AG04449 (cell line): ENCODE results near the gene BCL2A1.

Experiments
- CTCF ChIA-PET: fragments of 350-600 bp; formaldehyde crosslinking; extraction: SDS; loops from one replicate; lab custom pipeline; 2021; ENCODE audit warnings: antibody characterized with exemption; lab: Yijun Ruan, JAX
- POLR2A ChIA-PET: fragments of 400-600, 350-600 bp; formaldehyde crosslinking; extraction: SDS; loops from one replicate; lab custom pipeline; 2020; ENCODE audit warnings: antibody characterized with exemption, inconsistent platforms; lab: Yijun Ruan, JAX
- DNase-seq: peaks from one replicate; pipeline ENCODE4 v3.0.0-alpha.2; 2010; ENCODE audit warnings: low read depth, low spot score
- H3K4me3 ChIP-seq: 2 replicates; pipeline ENCODE4 v1.5.1; 2011; ENCODE audit warnings: low read depth, mild to moderate bottlenecking, control low read depth, low read length
- CTCF ChIP-seq: IDR thresholded peaks from one replicate; pipeline ENCODE4 v1.5.1; 2011; ENCODE audit warnings: mild to moderate bottlenecking, moderate library complexity, low read length, control low read depth, inconsistent platforms; ENCODE audit not compliant: insufficient read depth; ENCODE audit errors: missing control alignments

BCL2A1 gene

DNA sequence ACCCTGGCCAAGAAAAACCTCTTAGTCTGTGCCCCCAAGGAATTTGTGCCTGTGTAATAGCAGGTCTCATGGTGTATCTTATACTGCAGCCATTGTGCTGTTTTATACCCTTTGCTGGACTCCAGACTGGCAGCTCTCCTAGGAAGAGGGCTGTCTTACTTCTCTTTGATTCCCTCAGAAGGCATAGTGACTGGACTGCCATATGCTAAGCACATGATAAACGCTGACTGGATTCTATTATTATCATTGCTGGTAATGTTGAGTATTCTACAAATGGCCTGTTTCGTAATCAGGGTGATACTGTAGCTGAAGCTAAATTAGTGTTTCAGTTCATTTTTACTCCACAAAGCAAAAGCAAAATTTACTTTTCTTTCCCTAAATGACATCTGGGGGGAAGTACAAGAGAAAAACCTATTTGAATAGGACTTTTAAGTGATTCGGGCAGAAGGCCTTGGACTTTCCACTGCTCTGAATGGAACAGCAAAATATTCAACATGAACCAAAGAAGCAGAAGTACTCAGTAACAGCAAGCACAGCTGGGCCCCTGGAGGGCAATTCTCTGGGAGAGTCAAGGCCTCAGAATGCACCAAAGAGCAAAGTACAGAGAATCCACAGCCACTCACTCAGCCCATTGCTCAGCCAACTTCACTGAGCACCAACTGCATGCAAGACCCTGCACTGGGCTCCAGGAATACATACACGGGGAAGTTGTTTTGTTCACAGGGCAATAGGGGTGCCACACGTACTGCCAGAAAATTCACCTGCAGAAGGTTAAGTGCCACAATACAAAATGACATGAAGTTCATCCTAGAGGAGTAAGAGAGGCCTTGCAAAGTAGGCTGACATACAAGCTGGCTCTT lies 7.9 kb upstream of the BCL2A1 start:
- peak; percentile 57 for DNase-seq
- POLR2A ChIA-PET = interaction anchor here (0.6 kb wide), 1 partner anchor 129 kb away, joined by 3 read pairs; no protein-coding TSS in a partner anchor
- CTCF ChIA-PET = interaction anchor here (1.2 to 2.1 kb wide), 6 partner anchors 11 to 599 kb away, joined by 3 to 15 read pairs (median 6); no protein-coding TSS in a partner anchor
- no peak overlapping the region for H3K4me3 ChIP-seq
- no peak for TF ChIP-seq CTCF

GRCh38 chr15:79978260-79978654 lies 7.3 kb upstream of the BCL2A1 start:
- no peak for DNase-seq
- no peak for TF ChIP-seq CTCF
- POLR2A ChIA-PET = interaction anchor here (0.6 to 0.7 kb wide), 2 partner anchors 94 to 130 kb away, joined by 3 read pairs; no protein-coding TSS in a partner anchor
- CTCF ChIA-PET = interaction anchor here (1.3 to 2.1 kb wide), 5 partner anchors 11 to 598 kb away, joined by 3 to 15 read pairs (median 6); no protein-coding TSS in a partner anchor
- no peak overlapping the region for H3K4me3 ChIP-seq

GRCh38 chr15:79977431-79978054 lies 6.5 kb upstream of the BCL2A1 start:
- no peak for TF ChIP-seq CTCF
- ChIA-PET CTCF (interaction anchor here (1.4 to 2.1 kb wide), 4 partner anchors 10 to 597 kb away, joined by 4 to 15 read pairs (median 8); no protein-coding TSS in a partner anchor), POLR2A (interaction anchor here (0.7 kb wide), 1 partner anchor 95 kb away, joined by 3 read pairs; no protein-coding TSS in a partner anchor)
- no peak for DNase-seq
- H3K4me3 ChIP-seq = no peak overlapping the region

DNA sequence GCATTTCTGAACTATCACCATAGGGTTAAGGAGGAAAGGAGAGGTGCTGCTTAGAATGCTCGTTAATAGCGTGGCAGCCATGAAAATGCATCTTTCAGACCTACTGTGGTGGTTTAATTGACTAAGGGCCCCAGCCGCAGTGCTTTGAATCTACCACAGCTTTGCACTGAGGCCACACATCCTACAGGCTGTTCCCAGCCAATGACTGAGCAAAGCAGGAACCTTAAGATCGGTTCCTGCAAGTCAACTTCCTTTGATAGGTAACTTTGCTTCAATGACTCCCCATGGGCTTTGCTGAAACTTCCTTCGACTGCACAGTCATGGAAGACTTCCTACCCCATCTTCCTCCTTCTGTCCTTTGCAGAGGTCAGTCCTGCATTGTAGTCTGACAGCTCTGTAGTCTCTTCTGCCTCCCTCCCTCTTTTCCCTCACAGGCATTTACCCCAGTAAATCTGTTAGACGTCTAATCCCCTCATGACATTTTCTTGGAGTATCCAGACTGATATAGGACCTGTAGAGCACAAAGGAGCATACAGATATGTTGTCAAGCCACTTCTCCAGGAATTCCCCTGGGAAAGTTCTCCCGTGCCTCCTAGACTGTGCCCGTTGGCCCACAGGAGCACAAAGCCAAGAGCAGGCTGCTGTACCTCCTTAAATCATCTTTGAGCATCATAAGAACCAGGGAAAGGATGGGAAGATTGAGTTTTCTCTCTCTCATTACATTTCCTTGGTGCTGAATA lies 2.6 kb upstream of the BCL2A1 start:
- ChIA-PET POLR2A (no interaction called here), CTCF (interaction anchor here (1.1 kb wide), 1 partner anchor 20 kb away, joined by 3 read pairs; no protein-coding TSS in a partner anchor)
- no peak for TF ChIP-seq CTCF
- no peak overlapping the region for H3K4me3 ChIP-seq
- DNase-seq = no peak

DNA sequence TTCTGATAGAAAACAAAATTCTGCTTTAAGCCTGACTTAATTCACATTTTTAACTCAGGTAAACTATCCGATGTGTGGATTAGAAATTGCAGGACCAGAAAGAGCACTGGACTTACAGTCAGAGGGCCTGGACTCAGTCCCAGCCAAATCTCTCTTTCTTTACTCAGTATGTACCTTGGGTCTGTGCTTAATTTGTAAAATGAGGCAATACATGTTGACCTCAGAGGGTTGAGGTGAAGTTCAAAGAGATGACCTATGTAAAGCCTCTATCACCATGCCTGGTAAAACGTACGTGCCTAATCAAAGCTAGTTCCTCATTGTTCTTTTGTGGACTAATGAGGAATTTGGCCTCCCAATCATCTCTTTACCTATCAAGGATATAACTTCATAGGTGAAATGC lies 1.9 kb upstream of the BCL2A1 start:
- no peak for TF ChIP-seq CTCF
- no peak for DNase-seq
- CTCF ChIA-PET = interaction anchor here (1.1 kb wide), 1 partner anchor 20 kb away, joined by 3 read pairs; no protein-coding TSS in a partner anchor
- H3K4me3 ChIP-seq = no peak overlapping the region
- POLR2A ChIA-PET = no interaction called here
